Glomerular visceral epithelial cell (primary cell): Measurements from ENCODE around the gene GMDS.

ENCODE experiments used
- DNase-seq: peaks from one replicate; pipeline ENCODE4 v3.0.0-alpha.2; 2016; ENCODE audit errors: extremely low spot score

The GMDS gene

GRCh38 chr6:2133716-2134310, 111.6 kb downstream of the GMDS start:
- DNase-seq: no peak

GRCh38 chr6:2132916-2133315, 112.5 kb downstream of the GMDS start:
- DNase-seq: no peak

GRCh38 chr6:2132416-2132815, 113.0 kb downstream of the GMDS start:
- DNase-seq: peak; percentile 32

DNA sequence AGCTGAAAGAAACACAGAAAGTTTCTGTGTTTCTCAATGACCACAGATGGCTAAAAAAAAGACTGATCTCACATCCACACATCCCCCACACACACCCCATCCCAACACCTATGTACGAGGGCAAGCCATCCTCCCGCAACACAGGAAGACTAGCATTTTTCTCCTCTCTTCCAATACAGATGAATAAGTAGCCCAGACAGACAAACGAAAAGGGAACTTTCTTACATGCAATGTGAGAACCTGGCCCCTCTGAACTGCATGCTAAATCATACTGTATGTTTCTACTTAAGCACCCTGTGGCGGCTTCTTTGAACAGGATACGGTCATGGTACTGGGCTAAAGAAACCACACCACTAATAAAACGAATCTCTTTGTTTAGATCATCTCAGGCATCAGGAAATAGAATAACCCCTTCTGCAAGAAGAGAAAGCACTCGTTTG, 116.2 kb downstream of the GMDS start:
- no peak for DNase-seq

DNA sequence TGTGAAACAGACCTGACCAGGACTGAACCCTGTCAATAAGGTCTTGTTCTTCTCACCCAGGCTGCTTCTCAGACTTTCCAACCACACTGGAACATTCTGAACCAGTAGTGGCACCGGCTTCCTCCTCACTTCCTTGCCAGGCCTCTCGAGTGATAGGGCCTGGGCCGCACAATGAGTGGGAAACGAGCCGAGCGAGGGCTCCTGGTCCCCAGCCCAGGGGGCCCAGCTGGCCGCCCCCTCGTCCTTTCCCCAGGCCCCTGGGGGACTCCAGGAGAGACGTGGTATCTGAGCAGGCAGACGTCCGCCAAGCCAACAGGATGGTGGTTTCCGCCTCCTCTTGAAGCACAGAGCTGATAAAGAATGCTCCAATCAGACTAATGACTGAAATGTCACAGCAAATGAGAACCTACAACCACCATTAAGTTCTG, 117.9 kb downstream of the GMDS start:
- no peak for DNase-seq

DNA sequence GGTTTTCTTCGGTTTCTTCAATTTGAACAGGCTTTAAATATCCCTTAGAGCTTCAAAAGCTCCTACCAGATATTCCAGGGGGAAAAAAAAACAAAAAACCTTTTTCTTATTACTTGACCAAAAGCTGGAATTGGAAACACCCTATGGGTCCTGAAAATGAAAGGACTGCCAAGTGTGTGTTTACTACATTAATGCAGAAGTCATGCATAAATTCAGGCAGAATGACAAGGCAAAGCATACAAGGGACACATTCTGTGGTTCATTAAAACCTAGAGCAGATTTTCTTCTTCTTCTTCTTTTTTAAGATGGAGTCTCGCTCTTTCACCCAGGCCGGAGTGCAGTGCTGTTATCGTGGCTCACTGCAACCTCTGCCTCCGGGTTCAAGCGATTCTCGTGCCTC, 119.1 kb downstream of the GMDS start:
- DNase-seq: no peak

DNA sequence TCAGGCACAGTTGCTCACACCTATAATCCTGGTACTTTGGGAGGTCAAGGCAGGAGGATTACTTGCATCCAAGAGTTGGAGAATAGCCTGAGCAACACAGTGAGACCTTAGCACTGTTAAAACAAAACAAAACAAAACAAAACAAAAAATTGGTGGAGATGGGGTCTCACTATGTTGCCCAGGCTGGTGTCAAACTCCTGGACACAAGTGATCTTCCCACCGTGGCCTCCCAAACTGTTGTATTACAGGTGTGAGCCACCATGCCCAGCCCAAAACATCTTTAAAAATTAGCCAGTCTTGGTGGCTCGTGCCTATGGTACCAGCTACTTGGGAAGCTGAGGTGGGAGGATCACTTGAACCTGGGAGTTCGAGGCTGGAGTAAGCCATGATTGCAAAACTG, 120.2 kb downstream of the GMDS start:
- no peak for DNase-seq

DNA sequence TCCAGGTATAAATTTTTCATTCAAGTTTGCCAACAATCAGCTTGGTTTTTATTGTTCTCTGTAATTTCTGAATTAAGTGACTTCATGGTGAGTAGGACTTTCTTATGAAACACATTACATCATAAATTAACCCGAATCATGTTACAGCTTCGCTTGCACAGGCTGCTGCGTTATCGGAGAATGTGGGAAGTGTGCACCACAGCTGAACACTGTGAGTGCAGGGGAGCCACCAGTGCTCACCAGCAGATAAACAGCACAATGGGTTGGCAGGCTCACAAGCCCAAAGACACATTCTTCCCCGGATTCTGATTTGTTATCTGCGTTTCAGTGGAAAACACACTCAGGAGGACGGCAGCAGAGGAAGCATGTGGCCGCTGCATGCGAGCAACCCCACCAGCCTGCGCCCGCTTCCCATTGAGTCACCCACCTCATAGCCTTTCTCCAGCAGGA, 121.1 kb downstream of the GMDS start:
- no peak for DNase-seq

DNA sequence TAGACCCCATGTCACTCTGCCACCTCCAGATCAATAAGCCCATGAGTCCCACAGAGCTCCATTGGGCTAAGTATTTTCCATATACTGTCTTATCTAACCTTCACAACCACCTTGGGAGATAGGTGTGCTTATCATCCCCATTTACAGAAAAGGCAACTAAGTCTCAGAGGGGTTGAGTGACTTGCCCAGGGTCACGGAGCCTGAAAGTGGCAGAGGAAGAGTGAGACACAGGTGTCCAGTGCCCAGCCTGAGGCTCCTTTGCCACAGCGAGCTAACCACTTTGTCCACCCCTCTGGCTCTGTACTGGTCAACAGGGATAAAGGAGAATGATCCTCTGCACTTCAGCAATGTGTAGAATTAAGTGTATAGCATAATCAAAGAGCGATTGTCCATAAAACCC, 124.5 kb downstream of the GMDS start:
- DNase-seq: no peak

GRCh38 chr6:2119275-2119674, 126.1 kb downstream of the GMDS start:
- DNase-seq: no peak

DNA sequence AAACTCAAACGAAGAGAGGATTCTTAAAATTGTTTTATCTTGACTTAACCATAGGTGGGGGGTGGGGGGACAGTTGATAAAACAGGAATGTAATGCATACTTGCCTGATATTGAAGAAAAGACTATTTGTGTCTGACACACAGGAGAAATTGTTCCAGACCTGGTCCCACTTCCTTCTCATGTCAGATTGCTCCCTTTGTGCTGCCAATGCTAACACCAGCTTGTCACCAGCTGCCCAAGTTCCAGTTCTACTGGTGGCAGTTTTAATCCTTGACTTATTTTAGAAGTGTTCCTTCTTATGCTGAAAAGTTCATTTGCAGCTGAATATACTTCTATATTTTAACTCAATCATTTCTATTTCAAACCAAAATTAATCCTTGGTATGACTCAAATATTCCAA, 127.3 kb downstream of the GMDS start:
- DNase-seq: no peak

DNA sequence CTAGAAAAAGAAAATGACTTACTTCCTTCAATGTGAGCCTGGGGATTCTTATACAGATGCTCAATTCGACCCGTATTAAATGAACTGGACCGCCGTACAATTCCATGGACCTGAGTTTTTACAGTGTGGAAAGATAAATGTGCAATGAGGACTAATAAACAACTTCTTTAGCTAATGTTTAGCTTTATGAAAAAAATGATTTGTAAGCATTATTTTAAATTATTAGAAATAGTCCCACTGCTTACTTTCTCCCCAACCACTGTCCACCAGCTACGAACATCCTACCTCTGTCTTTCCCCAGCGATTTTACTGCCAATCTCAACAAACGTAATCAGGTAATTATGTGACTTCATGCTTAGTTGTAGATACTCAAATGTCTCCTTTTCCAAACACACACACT, 128.0 kb downstream of the GMDS start:
- DNase-seq: no peak

DNA sequence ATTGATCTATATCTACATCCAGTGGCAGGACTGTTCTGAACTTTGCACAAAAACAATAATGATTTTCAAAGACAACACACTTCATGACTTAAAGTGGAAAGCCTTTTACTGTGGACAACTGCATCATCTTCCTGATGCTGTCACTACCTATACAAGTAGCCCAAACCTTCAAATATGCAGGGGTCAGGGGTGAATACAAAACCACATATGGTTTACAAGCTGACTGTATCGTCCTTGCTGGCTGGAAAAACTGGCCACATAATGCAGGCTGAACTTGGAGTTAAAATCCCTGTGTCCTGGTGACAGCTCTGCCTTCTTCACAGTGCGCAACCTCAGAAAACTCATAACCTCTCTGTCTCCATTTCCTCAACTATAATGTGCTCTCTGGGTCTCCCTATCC, 128.9 kb downstream of the GMDS start:
- DNase-seq: no peak

GRCh38 chr6:2114100-2114499, 131.3 kb downstream of the GMDS start:
- DNase-seq: no peak

- peak; percentile 36 for DNase-seq
Observed at GRCh38 chr6:2111162-2111677, 134.2 kb downstream of the GMDS start.

DNA sequence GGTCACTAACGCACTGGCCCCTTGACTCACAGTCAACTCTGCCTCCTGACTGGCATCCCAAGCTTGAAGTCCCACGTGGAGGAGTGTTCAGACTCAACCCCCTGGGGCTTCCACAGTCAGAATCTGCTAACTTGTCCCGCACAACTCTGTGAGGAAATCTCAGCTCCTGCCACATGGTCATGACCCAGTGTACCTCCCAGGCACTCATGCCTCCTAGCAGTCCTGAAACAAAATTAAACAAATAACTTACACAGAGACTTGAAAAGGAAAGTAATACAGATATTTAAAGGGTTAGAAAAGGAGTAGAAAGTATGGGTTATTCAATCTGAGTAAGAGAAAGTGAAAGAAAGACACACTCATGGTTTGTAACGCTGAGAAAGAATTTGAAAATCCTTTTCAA, 134.9 kb downstream of the GMDS start:
- no peak for DNase-seq

- no peak for DNase-seq
Observed at GRCh38 chr6:2109796-2110195, 135.6 kb downstream of the GMDS start.

GRCh38 chr6:2108700-2109306, 136.6 kb downstream of the GMDS start:
- no peak for DNase-seq

DNA sequence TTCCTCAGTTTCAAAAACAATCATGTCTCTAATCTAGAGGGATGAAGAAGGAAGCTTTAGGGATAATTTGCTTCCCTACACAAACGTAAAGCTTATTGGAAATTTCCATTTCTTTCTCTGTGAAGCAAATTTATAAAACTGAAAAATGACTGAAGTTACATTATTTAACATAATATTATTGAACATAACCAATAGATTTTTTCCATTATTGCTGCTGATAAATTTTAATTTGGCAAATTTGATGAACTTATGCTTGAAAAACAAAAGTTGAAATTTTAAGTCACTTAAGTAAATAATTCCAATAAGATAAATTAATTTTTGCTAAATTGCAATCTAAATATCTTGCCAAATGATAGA, 140.9 kb downstream of the GMDS start:
- no peak for DNase-seq

DNA sequence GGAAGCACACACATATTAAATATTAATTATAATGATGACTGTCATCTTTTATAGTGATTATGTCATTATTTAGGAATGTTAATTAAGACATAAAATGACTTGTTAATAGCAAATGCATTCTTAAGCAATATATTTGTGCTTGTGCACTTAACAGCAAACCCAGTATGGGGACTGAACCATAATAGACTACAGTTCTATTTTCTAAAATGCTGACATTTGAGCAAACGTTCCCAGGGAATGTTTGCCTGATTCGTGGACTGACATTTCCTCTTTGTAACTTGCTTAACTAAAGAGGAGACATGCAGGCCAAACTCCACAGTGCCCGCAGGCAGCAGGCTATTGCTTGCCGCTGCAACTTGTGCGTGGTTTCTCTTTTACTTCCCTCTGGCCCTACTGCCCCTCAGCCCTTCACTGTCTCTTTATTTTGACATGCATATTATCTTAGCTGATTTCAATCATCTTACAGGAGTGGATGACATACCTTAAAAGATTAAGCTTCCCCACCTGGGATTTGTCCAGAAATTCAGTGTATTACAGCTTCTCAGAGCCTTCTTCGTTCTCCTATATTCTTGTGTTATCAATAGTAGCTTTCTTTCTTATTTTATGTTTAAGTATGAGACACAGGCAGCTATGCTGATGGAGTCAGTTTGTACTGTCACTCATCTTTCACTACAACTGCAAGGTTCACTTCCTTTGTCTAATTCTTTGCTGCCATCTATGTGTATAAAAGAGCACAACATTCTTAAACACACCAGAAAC, 141.5 kb downstream of the GMDS start:
- DNase-seq: peak; percentile 64

GRCh38 chr6:2102966-2103365, 142.4 kb downstream of the GMDS start:
- DNase-seq: peak; percentile 32

DNA sequence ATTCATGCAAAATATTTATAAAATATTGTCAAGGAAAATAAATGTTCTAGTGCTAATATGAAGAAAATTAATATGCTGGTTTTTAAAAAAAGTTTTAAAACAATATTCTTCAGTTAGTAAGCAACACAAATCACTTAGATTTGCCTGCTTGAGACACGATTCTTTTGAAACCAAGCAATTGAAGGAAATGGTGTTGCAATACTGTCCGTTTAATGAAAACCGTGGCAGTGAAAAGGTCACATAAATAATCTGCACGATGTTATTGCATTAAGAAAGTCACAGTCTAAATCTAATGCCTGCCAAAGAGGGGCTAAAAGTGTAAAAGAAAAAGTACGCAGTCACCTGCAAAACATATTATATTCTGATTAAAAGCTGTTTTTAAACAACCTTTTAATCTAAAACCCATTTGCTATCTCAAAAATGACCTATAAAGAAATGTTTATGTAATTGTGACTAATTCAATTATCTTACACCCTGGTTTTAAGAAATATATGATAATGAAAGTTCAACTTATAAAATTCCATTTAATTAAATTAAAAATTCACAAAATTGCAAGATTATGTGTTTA, 143.0 kb downstream of the GMDS start:
- no peak for DNase-seq

DNA sequence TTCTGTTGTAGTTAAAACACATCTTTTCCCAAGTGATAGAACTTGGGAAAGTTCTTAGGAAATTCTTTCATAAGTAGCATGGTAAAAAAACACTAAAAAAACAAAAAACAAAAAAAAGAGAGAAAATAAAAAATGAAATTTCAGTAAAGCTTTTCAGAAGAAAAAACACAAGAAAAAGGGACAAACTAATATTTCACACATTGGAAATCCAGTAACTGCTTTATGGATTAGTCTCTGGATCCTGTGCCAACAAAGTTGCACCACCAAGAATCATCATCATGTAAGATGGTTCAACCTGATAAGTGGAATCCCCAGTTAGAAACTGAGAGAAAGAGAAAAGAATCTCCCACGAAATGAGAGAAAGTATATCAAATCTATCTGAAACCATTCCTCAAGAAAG, 144.2 kb downstream of the GMDS start:
- no peak for DNase-seq
